HG03196 (cell line): Measurements from ENCODE around the gene PACRGL.
"Not testable (repeated sequence)": the region's sequence is repeated elsewhere in the genome, so short reads cannot be mapped to it uniquely, and the experiment has no call there.

Source experiments
- ATAC-seq: cut with Tn5 transposase; IDR thresholded peaks from one replicate; pipeline ENCODE4 v1.9.1; 2021; ENCODE audit not compliant: unreplicated experiment

PACRGL gene

DNA sequence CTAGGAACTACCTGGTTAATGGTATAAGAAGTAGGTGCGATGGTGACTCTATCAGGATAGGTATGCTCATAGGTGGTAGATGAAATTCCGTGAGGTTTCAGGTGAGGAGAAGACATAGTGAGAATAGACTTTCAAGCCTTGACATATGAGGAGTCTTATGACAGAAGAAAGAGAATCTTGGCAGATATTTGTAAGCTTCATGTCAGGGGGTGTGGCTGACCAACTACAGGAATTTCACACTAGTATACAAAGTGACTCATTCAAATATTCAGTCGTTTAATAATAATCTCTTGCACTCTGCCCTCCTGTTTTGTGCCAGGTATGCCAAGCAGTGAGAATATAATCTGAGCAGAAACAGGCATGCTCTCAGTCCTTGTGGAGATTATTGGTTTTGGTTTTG lies 22.8 kb downstream of the PACRGL start:
- no peak for ATAC-seq

DNA sequence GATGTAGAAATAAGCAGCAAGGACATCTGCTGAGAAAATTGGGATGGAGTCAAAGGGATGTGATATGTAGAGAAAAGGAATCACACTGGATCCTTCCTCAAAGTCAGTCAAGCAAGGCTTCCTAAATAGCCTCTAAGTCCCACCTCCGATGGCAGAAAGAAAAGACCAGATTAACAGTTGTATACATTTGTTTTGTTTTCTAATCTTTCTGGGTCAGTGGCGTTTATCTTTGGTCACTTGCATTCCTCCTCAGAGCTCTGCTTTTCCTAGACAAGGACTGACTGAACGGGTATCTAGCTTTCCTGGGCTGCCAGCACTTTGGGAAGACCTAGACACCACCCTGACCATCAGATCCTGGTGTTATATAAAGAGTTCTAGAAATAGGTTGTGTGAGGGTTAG lies 23.2 kb downstream of the PACRGL start:
- no peak for ATAC-seq

DNA sequence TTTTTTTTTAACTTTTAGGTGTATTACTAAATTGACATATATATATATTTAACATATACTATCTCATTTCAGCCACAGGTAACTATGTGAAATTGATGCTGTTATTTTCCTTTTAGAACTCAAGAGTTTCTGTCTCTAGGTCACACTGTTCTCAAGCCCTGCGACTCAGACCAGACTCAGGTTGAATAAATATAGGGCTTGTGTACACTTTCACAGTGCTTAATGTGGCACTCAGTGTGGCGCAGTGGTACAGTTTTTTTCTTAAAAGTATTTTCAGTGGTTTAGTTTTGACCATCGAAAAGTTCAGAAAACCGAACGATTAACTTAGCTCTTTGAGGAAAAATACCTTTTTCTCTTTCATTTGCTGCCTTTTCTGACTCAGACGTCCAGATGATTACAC lies 24.7 kb downstream of the PACRGL start:
- ATAC-seq = peak; percentile 74

DNA sequence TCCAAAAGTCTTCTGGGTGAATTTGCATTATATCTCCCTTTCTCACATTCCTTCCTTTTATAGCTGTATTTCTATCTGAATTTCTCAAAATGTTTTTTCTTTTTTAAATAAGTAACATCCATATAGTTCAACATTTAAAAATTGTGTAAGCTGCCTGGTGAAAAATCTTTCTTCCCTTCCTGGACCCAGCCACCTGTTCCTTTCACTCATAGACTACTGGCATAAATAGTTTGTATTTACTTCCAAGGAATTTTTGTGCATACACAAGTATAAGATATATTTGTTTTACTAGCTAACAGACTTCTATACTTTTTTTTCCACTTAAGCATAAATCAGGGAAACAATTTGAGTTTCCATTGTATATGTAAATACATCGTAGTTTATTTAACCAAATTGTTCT lies 35.7 kb downstream of the PACRGL start:
- no peak for ATAC-seq

DNA sequence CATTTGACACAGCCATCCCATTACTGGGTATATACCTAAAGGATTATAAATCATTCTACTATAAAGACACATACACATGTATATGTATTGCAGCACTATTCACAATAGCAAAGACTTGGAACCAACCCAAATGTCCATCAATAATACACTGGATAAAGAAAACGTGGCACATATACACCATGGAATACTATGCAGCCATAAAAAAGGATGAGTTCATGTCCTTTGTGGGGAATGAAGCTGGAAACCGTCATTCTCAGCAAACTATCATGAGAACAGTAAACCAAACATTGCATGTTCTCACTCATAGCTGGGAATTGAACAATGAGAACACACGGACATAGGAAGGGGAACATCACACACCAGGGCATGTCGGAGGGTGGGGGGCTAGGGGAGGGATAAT lies 45.7 kb downstream of the PACRGL start:
- not testable (repeated sequence) for ATAC-seq

DNA sequence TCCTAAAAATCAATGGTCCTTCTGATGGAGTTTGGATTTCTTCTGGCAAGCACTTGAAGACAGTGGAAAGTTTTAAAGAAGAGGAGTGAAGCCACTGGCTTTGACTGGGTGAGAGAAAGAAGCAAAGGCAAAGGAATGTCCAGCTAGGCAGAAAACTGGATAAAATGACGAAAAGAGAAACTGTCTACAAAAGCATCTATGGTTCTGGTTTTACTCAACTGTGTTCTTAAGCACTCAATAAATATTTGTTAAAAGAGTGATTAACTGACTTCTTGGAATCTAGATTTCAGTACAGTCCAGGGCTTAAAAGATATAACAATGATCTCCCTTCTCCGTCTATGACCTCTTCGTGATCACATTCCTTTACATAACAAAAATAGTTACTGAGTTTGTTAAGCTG lies 52.4 kb downstream of the PACRGL start:
- no peak for ATAC-seq

DNA sequence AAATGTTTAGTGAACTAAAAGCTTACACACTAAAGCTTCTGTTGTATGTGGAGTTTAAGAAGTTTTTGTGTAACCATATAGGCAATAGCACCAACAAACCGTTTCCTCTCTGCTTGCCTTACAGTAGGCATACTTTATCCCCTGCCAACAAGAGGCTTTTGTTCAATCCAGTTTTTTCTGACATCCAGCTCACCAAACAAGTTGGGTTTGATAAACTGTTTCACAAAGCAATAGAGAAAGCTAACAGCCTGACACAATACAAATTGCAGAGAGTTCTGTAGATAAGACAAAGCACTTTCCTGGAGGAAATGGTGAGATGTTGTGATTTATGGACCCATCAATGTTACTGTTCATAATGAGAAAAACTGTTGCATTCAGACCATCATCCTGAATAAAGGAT lies 53.8 kb downstream of the PACRGL start:
- ATAC-seq = no peak

DNA sequence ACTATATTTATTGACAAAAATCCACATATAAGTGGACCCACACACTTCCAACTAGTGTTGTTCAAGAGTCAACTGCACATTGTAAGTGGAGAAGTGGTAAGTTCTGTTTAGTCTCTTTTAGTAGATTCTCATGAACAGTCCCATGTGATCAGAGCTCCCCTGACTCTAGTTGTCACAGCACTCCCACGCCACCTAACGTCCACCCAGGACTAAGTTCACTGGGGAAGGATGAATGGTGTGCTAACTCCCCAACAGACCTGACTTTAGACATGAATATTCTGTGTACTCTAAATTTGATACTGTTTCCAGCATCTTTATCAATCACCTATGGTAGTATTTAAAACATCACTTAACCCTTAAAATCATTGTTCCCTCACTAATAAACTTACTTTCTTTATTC lies 59.8 kb downstream of the PACRGL start:
- ATAC-seq = no peak

DNA sequence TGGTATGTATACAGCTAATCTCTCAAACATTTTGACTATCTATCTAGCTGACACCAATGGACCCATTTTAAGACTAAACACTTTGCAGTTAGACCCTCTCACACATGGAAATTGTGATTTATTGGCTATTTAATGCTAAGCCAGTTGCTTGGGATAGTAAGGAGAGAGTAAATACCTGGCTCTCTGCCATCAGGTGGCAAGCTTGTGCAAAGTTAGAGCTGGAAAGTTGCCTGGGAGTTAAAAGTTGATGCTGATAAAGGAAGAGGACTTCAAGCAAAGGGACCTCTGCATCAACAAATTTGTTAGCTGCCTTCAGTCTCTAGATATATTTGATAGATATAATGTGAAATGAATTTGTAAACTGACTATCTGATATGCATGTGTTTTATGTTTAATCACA lies 61.1 kb downstream of the PACRGL start:
- ATAC-seq = no peak

DNA sequence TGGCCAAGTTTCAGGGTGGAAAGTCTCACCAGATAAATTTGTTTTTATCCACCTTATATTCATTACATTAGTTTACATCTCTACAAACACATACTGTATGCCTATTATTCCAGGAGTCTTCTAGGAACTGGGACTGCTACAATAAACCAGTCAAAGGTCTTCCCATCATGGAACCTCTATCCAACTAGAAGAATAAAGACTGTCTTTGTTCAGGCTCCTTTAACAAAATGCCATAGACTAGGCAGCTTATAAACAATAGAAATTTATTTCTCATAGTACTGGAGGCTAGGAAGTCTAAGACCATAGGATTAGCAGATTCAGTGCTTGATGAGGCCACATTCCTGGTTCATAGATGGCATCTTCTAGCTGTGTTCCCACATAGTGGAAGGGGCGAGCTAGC lies 61.6 kb downstream of the PACRGL start:
- no peak for ATAC-seq

DNA sequence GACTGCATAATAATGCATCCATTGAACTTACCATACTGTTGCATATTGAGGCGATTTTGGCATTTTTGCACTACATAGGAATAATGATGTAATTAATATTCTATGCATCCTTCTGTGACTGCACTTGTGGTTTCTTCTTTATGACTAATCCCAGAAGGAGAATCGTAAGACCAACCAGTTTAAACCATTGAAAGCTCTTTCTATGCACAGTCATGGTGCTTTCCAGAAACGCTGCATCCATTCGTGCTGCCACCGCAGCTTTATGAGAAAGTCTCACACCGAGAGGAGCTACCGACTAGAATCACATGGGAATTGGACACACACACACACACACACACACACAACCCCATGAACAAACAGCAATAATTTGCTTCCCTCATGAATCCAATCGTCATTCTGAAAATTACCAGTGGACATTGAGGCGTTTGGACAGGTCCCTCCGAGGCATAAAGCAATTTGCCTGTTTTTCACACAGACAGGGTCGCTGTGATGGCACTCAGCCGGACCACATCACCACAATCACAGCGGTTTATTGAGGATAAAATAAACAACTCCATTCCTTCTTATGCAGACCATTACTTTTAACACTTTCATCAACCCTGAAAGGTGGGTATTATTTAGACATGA lies 64.2 kb downstream of the PACRGL start:
- ATAC-seq = no peak

DNA sequence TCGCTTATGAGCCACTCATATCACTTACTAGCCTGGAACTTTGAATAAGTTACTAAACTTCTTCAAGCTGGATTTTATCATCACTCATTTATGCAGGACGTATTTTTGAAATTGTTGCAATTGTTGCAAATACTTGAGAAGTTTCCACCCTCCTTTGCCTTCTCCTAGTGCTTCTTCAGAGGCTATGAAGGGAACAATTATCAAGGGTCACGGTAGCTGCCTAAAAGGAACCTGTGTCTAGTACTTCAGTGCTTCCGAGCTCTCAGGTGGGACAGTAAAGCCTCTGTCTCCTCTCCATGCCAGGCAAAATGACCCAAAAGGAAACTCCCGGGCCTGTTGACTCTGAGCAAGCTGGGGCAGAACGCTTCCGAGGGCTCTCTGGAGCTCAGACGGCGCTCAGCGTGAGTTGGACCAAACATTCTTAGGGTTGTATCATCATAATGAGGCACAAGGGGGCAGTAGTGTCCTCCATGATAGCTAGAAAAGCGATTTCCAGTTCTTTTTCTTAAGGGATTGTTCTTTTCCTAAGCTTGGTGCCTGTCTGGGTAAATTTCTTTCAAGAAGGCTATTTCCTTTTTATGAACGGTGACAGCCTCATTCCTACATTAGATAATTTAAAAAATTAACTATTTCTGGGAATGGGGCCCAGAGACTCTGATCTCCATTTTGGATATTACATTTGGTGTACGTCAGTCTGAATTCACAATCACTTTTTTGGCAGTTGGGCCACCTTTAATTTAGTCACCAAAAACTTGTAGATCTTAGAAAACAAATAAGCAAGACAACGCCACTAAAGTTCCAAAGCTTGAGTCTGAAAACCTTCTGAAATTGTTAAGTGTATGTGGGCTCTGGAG lies 73.1 kb downstream of the PACRGL start:
- no peak for ATAC-seq

DNA sequence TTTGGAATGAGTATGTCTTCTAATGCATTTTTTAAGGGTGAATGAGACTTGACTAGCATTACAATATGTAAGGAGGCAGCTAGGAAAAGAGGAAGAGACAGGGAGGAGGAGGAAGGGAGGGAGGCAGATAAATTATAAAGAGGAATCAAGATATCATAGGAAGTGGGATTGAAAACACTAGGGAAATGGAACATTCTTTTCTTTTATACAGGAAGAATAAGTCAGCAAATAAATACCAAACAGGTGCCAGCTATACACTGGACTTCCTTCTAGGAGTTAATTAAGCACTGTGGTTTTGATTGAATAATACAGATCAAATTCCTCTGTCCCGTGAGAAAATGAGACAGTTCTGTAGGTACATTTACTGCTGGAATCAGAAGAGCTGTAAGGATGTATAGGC lies 78.6 kb downstream of the PACRGL start:
- no peak for ATAC-seq

DNA sequence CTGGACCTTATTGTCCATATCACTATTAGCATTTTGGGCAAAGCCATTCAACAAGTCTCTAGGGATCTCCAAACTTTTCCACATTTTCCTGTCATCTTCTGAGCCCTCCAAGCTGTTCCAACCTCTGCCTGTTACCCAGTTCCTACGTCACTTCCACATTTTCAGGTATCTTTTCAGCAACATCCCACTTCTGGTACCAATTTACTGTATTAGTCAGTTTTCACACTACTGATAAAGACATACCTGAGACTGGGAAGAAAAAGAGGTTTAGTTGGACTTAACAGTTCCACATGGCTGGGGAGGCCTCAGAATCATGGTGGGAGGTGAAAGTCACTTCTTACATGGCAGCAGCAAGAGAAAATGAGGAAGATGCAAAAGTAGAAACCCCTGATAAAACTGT lies 82.9 kb downstream of the PACRGL start:
- not testable (repeated sequence) for ATAC-seq

DNA sequence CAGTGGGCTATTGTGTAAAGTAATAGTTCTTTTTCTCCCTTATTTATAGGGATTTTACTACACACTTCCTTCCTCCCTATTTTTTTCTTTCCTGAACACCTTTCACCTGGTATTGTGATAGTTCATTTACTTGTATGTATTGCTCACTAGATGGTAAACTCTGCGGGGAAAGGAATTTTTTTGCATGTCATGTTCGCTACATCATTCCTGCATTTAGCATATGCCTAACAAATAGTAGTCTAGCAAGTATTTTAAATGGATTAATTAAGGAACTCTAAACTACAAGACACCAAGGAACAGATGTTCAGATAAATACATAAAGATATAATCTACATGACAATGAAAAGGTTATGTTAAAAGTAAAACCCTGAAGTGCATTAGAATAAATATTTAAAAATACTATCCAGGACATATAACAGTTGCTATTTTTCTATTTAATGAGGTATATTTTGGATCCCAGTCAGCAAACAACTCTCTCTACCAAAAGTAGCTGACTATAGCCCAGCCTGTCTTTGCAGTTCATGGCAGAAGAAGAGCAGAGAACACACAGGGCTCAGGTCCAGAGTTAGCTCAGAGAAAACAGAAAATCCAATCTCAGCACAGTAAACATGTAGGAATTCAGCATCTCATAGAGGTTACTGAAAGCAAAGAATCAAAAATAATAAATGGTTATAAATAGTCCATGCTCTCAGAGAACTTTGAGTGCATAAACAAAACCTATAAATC lies 87.8 kb downstream of the PACRGL start:
- no peak for ATAC-seq
